H1 (cell line): ENCODE data around the gene NOB1. TPM values are rescaled to one million over a fixed set of nuclear protein-coding genes. Genes with fewer than 3 reads are reported as not detected.
A peak's percentile ranks its signal among the peaks of the same experiment; 100 is the strongest.

ENCODE experiments used
- CTCF ChIA-PET: fragments of 300-600 bp; sonication (Branson Sonifier 250); formaldehyde crosslinking; loops from one replicate; lab custom pipeline; 2021; ENCODE audit not compliant: partially characterized antibody; lab: Charles Lee
- POLR2A ChIA-PET: fragments of 300-600 bp; sonication (Branson Sonifier 250); formaldehyde crosslinking; loops from one replicate; lab custom pipeline; 2021; ENCODE audit warnings: inconsistent platforms; ENCODE audit not compliant: partially characterized antibody; lab: Charles Lee
- DNase-seq, 2 experiments: peaks; one replicate each; pipeline versions ENCODE4 v3.0.0 to v3.0.0-alpha.2; 2010 to 2022; ENCODE audit warnings: low spot score in 2 of 2, low read depth in 1 of 2, mixed read lengths in 1 of 2
- FAIRE-seq: peaks from 2 replicates; lab custom pipeline; 2011; peaks lifted over from hg19 to GRCh38; lab: Jason Lieb, UNC
- H2AFZ ChIP-seq: 2 replicates; pipeline ENCODE4 v1.8.1; 2012; ENCODE audit warnings: low read length, inconsistent platforms
- H2AK5ac ChIP-seq: 2 replicates; pipeline ENCODE4 v1.6.1; 2013; ENCODE audit warnings: low read depth, low read length
- H2BK120ac ChIP-seq: replicated peaks from 2 replicates; pipeline ENCODE3; 2013; ENCODE audit warnings: low read depth, low read length, inconsistent platforms
- H2BK12ac ChIP-seq: 2 replicates; pipeline ENCODE4 v1.6.1; 2013; ENCODE audit warnings: low read depth, low read length
- H2BK15ac ChIP-seq: 2 replicates; pipeline ENCODE4 v1.6.1; 2013; ENCODE audit warnings: low read length
- H2BK20ac ChIP-seq: 2 replicates; pipeline ENCODE4 v1.6.1; 2013; ENCODE audit warnings: low read length
- H2BK5ac ChIP-seq: 2 replicates; pipeline ENCODE4 v1.6.1; 2013; ENCODE audit warnings: low read depth, low read length
- H3K14ac ChIP-seq: 2 replicates; pipeline ENCODE4 v1.6.1; 2013; ENCODE audit warnings: inconsistent platforms; ENCODE audit not compliant: insufficient read length
- H3K18ac ChIP-seq: 2 replicates; pipeline ENCODE4 v1.6.1; 2013; ENCODE audit warnings: low read length; ENCODE audit errors: extremely low read depth
- H3K23ac ChIP-seq: 2 replicates; pipeline ENCODE4 v1.6.1; 2013; ENCODE audit warnings: inconsistent platforms; ENCODE audit not compliant: insufficient read length
- H3K23me2 ChIP-seq: 2 replicates; pipeline ENCODE4 v1.6.1; 2013; ENCODE audit warnings: low read depth, low read length
- H3K27ac ChIP-seq: 2 replicates; pipeline ENCODE4 v1.6.1; 2011; ENCODE audit warnings: low read depth, low read length, inconsistent platforms
- H3K27me3 ChIP-seq, 4 experiments: replicated peaks in 1 of 4; 1 replicate in 1 of 4; 2 replicates in 3 of 4; pipeline versions ENCODE4 v1.6.1 to v1.8.1; 2011 to 2013; ENCODE audit warnings: low read length in 3 of 4, mild to moderate bottlenecking in 3 of 4, inconsistent platforms in 2 of 4, mixed read lengths in 2 of 4, moderate library complexity in 1 of 4; ENCODE audit not compliant: control insufficient read depth in 3 of 4, insufficient read depth in 3 of 4; ENCODE audit errors: extremely low read depth in 1 of 4
- H3K36me3 ChIP-seq, 4 experiments: 2 replicates each; pipeline versions ENCODE4 v1.6.1 to v1.8.1; 2011 to 2013; ENCODE audit warnings: mild to moderate bottlenecking in 4 of 4, low read length in 3 of 4, moderate library complexity in 2 of 4, control low read depth in 1 of 4, inconsistent platforms in 1 of 4; ENCODE audit not compliant: insufficient read depth in 4 of 4, control insufficient read depth in 2 of 4
- H3K4ac ChIP-seq: replicated peaks from 2 replicates; pipeline ENCODE3; 2013; ENCODE audit warnings: low read length, low read depth, mixed read lengths, inconsistent platforms; ENCODE audit not compliant: insufficient read length
- H3K4me1 ChIP-seq, 4 experiments: replicated peaks in 1 of 4; 1 replicate in 1 of 4; 2 replicates in 3 of 4; pipeline versions ENCODE4 v1.6.1 to v1.8.1; 2011 to 2013; ENCODE audit warnings: low read length in 3 of 4, inconsistent platforms in 2 of 4, mixed read lengths in 1 of 4; ENCODE audit not compliant: insufficient read depth in 4 of 4, control insufficient read depth in 3 of 4
- H3K4me2 ChIP-seq, 2 experiments: 2 replicates each; pipeline versions ENCODE4 v1.6.1 to v1.8.1; 2011 to 2013; ENCODE audit warnings: low read depth in 2 of 2, low read length in 2 of 2, control low read depth in 1 of 2, inconsistent platforms in 1 of 2, mild to moderate bottlenecking in 1 of 2; ENCODE audit not compliant: insufficient read depth in 1 of 2
- H3K4me3 ChIP-seq, 4 experiments: fragments of 200-600, 300-600 bp in 1 of 4; sonication (generic), shearing (Covaris generic), sonication (Bioruptor Twin) in 1 of 4; 2 replicates each; pipeline versions ENCODE4 v1.5.1 to v1.8.1; 2011 to 2016; ENCODE audit warnings: low read length in 4 of 4, low read depth in 3 of 4, control low read depth in 2 of 4, inconsistent platforms in 2 of 4, mild to moderate bottlenecking in 2 of 4, mixed read lengths in 1 of 4, moderate library complexity in 1 of 4; ENCODE audit not compliant: insufficient read depth in 2 of 4; ENCODE audit errors: extremely low read depth in 1 of 4
- H3K56ac ChIP-seq: replicated peaks from 2 replicates; pipeline ENCODE3; 2013; ENCODE audit warnings: low read depth, mild to moderate bottlenecking, mixed read lengths, low read length, inconsistent platforms; ENCODE audit not compliant: insufficient read length
- H3K79me1 ChIP-seq: 2 replicates; pipeline ENCODE4 v1.6.1; 2013; ENCODE audit warnings: low read depth, low read length, control low read depth
- H3K79me2 ChIP-seq, 2 experiments: 2 replicates each; pipeline versions ENCODE4 v1.6.1 to v1.8.1; 2012 to 2013; ENCODE audit warnings: low read length in 2 of 2, mild to moderate bottlenecking in 2 of 2, inconsistent platforms in 1 of 2; ENCODE audit not compliant: insufficient read depth in 2 of 2, control insufficient read depth in 1 of 2
- H3K9ac ChIP-seq, 4 experiments: replicated peaks in 1 of 4; 1 replicate in 1 of 4; 2 replicates in 3 of 4; pipeline versions ENCODE4 v1.6.1 to v1.8.1; 2011 to 2013; ENCODE audit warnings: low read depth in 3 of 4, low read length in 3 of 4, control low read depth in 2 of 4, mild to moderate bottlenecking in 2 of 4, moderate library complexity in 2 of 4, inconsistent platforms in 1 of 4; ENCODE audit errors: extremely low read depth in 1 of 4
- H3K9me3 ChIP-seq, 2 experiments: 2 replicates each; pipeline versions ENCODE4 v1.6.1 to v1.8.1; 2012 to 2013; ENCODE audit warnings: mild to moderate bottlenecking in 2 of 2, moderate library complexity in 2 of 2, control low read depth in 1 of 2, inconsistent platforms in 1 of 2, low read depth in 1 of 2, low read length in 1 of 2, mixed read lengths in 1 of 2; ENCODE audit not compliant: insufficient read depth in 2 of 2
- H4K20me1 ChIP-seq, 2 experiments: replicated peaks in 1 of 2; 2 replicates each; pipeline versions ENCODE3 to v1.8.1; 2011 to 2013; ENCODE audit warnings: inconsistent platforms in 2 of 2, low read length in 2 of 2, mild to moderate bottlenecking in 1 of 2; ENCODE audit not compliant: insufficient read depth in 2 of 2, control insufficient read depth in 1 of 2
- H4K5ac ChIP-seq: 2 replicates; pipeline ENCODE4 v1.6.1; 2013; ENCODE audit warnings: low read length, low read depth, mixed read lengths, inconsistent platforms; ENCODE audit not compliant: insufficient read length
- H4K8ac ChIP-seq: 2 replicates; pipeline ENCODE4 v1.8.0; 2013; ENCODE audit warnings: mild to moderate bottlenecking, moderate library complexity, low read length, inconsistent platforms; ENCODE audit not compliant: insufficient read depth; ENCODE audit errors: extremely low read depth
- H4K91ac ChIP-seq: replicated peaks from 2 replicates; pipeline ENCODE3; 2013; ENCODE audit warnings: low read length, mixed read lengths, inconsistent platforms; ENCODE audit not compliant: insufficient read length
- ASH2L ChIP-seq: fragments of 200-600, 300-600 bp; sonication (generic); IDR thresholded peaks from one replicate; pipeline ENCODE4 v1.7.1; 2017; ENCODE audit warnings: low read length
- BRCA1 ChIP-seq: IDR thresholded peaks from 2 replicates; pipeline ENCODE4 v1.6.1; 2012; ENCODE audit warnings: low read depth, low read length, improper control_type of control experiment
- CHD1 ChIP-seq: IDR thresholded peaks from 2 replicates; pipeline ENCODE4 v1.6.1; 2012; ENCODE audit warnings: low read depth, low read length, improper control_type of control experiment
- EP300 ChIP-seq, 2 experiments: IDR thresholded peaks; 1 replicate in 1 of 2; 2 replicates in 1 of 2; pipeline ENCODE4 v1.6.1; 2011 to 2012; ENCODE audit warnings: low read depth in 2 of 2, low read length in 2 of 2, mild to moderate bottlenecking in 2 of 2, borderline replicate concordance in 1 of 2, inconsistent platforms in 1 of 2, moderate library complexity in 1 of 2
- JUND ChIP-seq: IDR thresholded peaks from 2 replicates; pipeline ENCODE4 v1.6.1; 2011; ENCODE audit warnings: mild to moderate bottlenecking, improper control_type of control experiment, low read length
- RNF2 ChIP-seq: fragments of 200-900, 300-1000 bp; sonication (generic); IDR thresholded peaks from 2 replicates; pipeline ENCODE4 v1.7.1; 2016; ENCODE audit warnings: borderline replicate concordance, low read depth, mild to moderate bottlenecking, antibody characterized with exemption, low read length; ENCODE audit not compliant: poor library complexity, severe bottlenecking; ENCODE audit errors: missing control alignments
- WGBS, 2 experiments: shearing (Covaris generic) in 1 of 2; methylation state at CpG; one replicate each; pipeline versions ENCODE4 v1.1.6 to v1.1.7; 2013 to 2015; ENCODE audit warnings: low lambda C conversion rate in 2 of 2, mixed read lengths in 2 of 2, inconsistent platforms in 1 of 2, low coverage in 1 of 2, missing lambda C conversion rate in 1 of 2; ENCODE audit not compliant: insufficient replicate concordance in 2 of 2, insufficient coverage in 1 of 2, insufficient read length in 1 of 2; ENCODE audit errors: extremely low coverage in 1 of 2, missing lambda C conversion rate in 1 of 2; 5-methylcytosine and 5-hydroxymethylcytosine counted together
- polyA plus RNA-seq, 7 experiments: library from polyadenylated mRNA; depleted of rRNA in 3 of 7; stranded (reverse) in 5 of 7; unstranded in 2 of 7; fragments of >200 nt in 5 of 7; fragments of 200-250 nt in 2 of 7; gene quantifications; 1 replicate in 5 of 7; 2 replicates in 1 of 7; 4 replicates in 1 of 7; pipeline versions ENCODE4 v1.2.1 to v1.2.3, GENCODE V29; 2011 to 2013; ENCODE audit warnings: missing spikeins in 2 of 7, mixed read lengths in 2 of 7
- total RNA-seq: library from RNA; stranded (reverse); fragmentation: NEBNext Ultra II Directional; extraction: Animal tissue kit (Norgen Biotek cat#: 25700); gene quantifications from 2 replicates; pipeline ENCODE4 v1.2.1, GENCODE V29; 2021

NOB1 gene
- total and polyA plus RNA-seq, 2 of the 8 experiments (the other 6 are each of a cell fraction or from before 2014, with no cell fraction given): 88.2 to 108 TPM

- no peak overlapping the region for H3K23ac ChIP-seq
- CTCF ChIA-PET: interaction anchor here (0.7 to 1.1 kb wide), 3 partner anchors 19 to 68 kb away, joined by 3 read pairs; no protein-coding TSS in a partner anchor
- H4K20me1 ChIP-seq: no peaks in the 10 kb centered on the region
- no peak overlapping the region for H4K5ac ChIP-seq
- no peaks in the 10 kb centered on the region for H3K23me2 ChIP-seq
- POLR2A ChIA-PET: interaction anchor here (0.8 to 9.9 kb wide), 3 partner anchors 9 to 22 kb away, joined by 5 to 83 read pairs (median 16); partner anchors contain the start of gene NOB1
- H3K18ac ChIP-seq: no peak overlapping the region
- H3K79me1 ChIP-seq: no peaks in the 10 kb centered on the region
- H3K56ac ChIP-seq: no peak overlapping the region
- DNase-seq (no peak), FAIRE-seq (no peak)
- H3K79me2 ChIP-seq: no peaks in the 10 kb centered on the region
- no peaks in the 10 kb centered on the region for H3K27me3 ChIP-seq
- WGBS, 2 experiments: 82% methylated on average over 6 of the region's 6 CpGs; no CpG with 5 or more reads in 1 of the 2 experiments
- H2BK20ac ChIP-seq: no peak overlapping the region
- H4K91ac ChIP-seq: no peak overlapping the region
- peaks cover 0 to 6% (median 4%) of the 10 kb centered on the region in 4 experiments; a peak in 3 of 7 replicates for H3K4me1 ChIP-seq
- no peak overlapping the region for H2BK12ac ChIP-seq
- H2BK120ac ChIP-seq: no peak overlapping the region
- no peak overlapping the region for H3K14ac ChIP-seq
- no peak overlapping the region for H2AFZ ChIP-seq
- H3K36me3 ChIP-seq: no peaks in the 10 kb centered on the region
- no peak overlapping the region for H3K4me3 ChIP-seq
- peak overlapping the region in 1 of 4 experiments; percentile 40; a peak in 1 of 7 replicates for H3K9ac ChIP-seq
- no peak overlapping the region for H3K27ac ChIP-seq
- H2AK5ac ChIP-seq: no peak overlapping the region
- TF ChIP-seq JUND (no peak), BRCA1 (no peak), ASH2L (no peak), RNF2 (no peak), EP300 (IDR thresholded peaks at IDR 0.05; ENCODE audit: borderline replicate concordance in 1 of 2, low read depth in 2 of 2, low read length in 2 of 2) (no peak), CHD1 (no peak)
- H3K4ac ChIP-seq: no peak overlapping the region
- H4K8ac ChIP-seq: no peak overlapping the region
- no peak overlapping the region for H2BK15ac ChIP-seq
- no peaks in the 10 kb centered on the region for H3K9me3 ChIP-seq
- H3K4me2 ChIP-seq: no peak overlapping the region
- H2BK5ac ChIP-seq: no peak overlapping the region
Measured at GRCh38 chr16:69732101-69732500, 22.6 kb downstream of the NOB1 start.
